ENCODE data around the gene SAPCD2.

DNA sequence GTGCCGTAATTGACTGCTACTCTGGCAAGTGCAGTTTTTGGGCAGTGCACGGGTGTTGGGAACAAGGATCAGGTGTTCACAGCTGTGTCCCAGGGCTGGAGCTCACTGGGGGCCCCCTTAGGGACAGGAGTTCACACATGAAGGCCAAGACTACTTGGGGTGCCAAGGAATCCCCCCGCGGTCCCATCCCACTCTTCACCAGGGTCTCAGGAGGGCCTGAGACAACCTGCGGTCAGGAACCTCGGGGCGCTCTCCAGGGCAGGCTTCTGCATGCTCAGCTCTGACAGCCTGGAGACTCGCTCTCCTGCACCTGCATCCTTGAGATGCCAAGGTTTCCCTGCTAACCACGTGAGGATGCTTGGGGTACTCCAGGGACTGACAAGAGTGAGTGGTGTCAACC, 14.2 kb upstream of the SAPCD2 start:
- TF ChIP-seq, protein P1, sequence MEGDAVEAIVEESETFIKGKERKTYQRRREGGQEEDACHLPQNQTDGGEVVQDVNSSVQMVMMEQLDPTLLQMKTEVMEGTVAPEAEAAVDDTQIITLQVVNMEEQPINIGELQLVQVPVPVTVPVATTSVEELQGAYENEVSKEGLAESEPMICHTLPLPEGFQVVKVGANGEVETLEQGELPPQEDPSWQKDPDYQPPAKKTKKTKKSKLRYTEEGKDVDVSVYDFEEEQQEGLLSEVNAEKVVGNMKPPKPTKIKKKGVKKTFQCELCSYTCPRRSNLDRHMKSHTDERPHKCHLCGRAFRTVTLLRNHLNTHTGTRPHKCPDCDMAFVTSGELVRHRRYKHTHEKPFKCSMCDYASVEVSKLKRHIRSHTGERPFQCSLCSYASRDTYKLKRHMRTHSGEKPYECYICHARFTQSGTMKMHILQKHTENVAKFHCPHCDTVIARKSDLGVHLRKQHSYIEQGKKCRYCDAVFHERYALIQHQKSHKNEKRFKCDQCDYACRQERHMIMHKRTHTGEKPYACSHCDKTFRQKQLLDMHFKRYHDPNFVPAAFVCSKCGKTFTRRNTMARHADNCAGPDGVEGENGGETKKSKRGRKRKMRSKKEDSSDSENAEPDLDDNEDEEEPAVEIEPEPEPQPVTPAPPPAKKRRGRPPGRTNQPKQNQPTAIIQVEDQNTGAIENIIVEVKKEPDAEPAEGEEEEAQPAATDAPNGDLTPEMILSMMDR (IDR thresholded peaks at IDR 0.05) = no peak
- TF ChIP-seq POLR2A (IDR thresholded peaks at IDR 0.05) = no peak
